Measurements from ENCODE around the gene AFF1. TPM values are rescaled to one million over a fixed set of nuclear protein-coding genes. Genes with fewer than 3 reads are reported as not detected.

Gene AFF1, protein sequence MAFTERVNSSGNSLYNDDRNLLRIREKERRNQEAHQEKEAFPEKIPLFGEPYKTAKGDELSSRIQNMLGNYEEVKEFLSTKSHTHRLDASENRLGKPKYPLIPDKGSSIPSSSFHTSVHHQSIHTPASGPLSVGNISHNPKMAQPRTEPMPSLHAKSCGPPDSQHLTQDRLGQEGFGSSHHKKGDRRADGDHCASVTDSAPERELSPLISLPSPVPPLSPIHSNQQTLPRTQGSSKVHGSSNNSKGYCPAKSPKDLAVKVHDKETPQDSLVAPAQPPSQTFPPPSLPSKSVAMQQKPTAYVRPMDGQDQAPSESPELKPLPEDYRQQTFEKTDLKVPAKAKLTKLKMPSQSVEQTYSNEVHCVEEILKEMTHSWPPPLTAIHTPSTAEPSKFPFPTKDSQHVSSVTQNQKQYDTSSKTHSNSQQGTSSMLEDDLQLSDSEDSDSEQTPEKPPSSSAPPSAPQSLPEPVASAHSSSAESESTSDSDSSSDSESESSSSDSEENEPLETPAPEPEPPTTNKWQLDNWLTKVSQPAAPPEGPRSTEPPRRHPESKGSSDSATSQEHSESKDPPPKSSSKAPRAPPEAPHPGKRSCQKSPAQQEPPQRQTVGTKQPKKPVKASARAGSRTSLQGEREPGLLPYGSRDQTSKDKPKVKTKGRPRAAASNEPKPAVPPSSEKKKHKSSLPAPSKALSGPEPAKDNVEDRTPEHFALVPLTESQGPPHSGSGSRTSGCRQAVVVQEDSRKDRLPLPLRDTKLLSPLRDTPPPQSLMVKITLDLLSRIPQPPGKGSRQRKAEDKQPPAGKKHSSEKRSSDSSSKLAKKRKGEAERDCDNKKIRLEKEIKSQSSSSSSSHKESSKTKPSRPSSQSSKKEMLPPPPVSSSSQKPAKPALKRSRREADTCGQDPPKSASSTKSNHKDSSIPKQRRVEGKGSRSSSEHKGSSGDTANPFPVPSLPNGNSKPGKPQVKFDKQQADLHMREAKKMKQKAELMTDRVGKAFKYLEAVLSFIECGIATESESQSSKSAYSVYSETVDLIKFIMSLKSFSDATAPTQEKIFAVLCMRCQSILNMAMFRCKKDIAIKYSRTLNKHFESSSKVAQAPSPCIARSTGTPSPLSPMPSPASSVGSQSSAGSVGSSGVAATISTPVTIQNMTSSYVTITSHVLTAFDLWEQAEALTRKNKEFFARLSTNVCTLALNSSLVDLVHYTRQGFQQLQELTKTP
- total RNA-seq, result 17.7 and 19.1 TPM in 2 replicates

GRCh38 chr4:86934771-86935565 is at the start of gene AFF1:
Gene AFF1 (plus strand): TSS chr4:86935011. CDS start chr4:86948534, 13,523 bp downstream.

GRCh38 chr4:86891762-86892635 is 42.8 kb upstream of the AFF1 start, which contains the start of gene C4orf36:
Gene C4orf36 (minus strand): TSS chr4:86892422. CDS start chr4:86891520, 902 bp downstream.

Other genes with a start within 250 kb of the AFF1 start
- 1.4 and 7.9 TPM in 2 replicates for gene SLC10A6, start 85.6 kb upstream of the AFF1 start, total RNA-seq
- gene C4orf36, start 42.6 kb upstream of the AFF1 start, total RNA-seq, result 0.22 and 0.52 TPM in 2 replicates